Measurements from ENCODE around the gene SIL1.

- no peak for TF ChIP-seq POLR2A (IDR thresholded peaks at IDR 0.05)
- no peak for TF ChIP-seq CTCF (IDR thresholded peaks at IDR 0.05)
These were observed 199.6 kb downstream of the SIL1 start for GRCh38 chr5:138998521-138998920.

Measured in vagina (tissue), 2 donors.